Activated naive CD4-positive, alpha-beta T cell treated with anti-CD3 and anti-CD28 coated beads for 36 hours (primary cell): Measurements from ENCODE around the gene TLE3. TPM values are rescaled to one million over a fixed set of nuclear protein-coding genes. Genes with fewer than 3 reads are reported as not detected.
A peak's percentile ranks its signal among the peaks of the same experiment; 100 is the strongest.

ENCODE experiments used
- CTCF ChIA-PET: fragments of 350-600 bp; sonication (Branson Sonifier 250); formaldehyde crosslinking; loops from one replicate; lab custom pipeline; 2021; ENCODE audit warnings: antibody characterized with exemption; lab: Charles Lee
- DNase-seq: peaks from one replicate; pipeline ENCODE4 v3.0.0-alpha.2; 2020
- H3K27ac Mint-ChIP-seq: one replicate; pipeline ENCODE4 v1.8.0; 2021; ENCODE audit warnings: mild to moderate bottlenecking, mixed read lengths
- H3K27me3 Mint-ChIP-seq: one replicate; pipeline ENCODE4 v1.8.0; 2021; ENCODE audit warnings: low read depth, mixed read lengths
- H3K36me3 Mint-ChIP-seq: one replicate; pipeline ENCODE4 v1.8.0; 2021; ENCODE audit warnings: low read depth, mixed read lengths
- H3K4me1 Mint-ChIP-seq: one replicate; pipeline ENCODE4 v1.8.0; 2021; ENCODE audit warnings: low read depth, mixed read lengths
- H3K4me3 Mint-ChIP-seq: one replicate; pipeline ENCODE4 v1.8.0; 2021; ENCODE audit warnings: mild to moderate bottlenecking, moderate library complexity, mixed read lengths
- H3K9me3 Mint-ChIP-seq: one replicate; pipeline ENCODE4 v1.8.0; 2021; ENCODE audit warnings: mixed read lengths
- intact Hi-C: fragments of 100-400 bp; cut with micrococcal nuclease; formaldehyde crosslinking; loops from one replicate; pipeline ENCODE4 v1.15.1; 2023
- microRNA-seq: library from miRNA; unstranded; fragments of <30 nt; microRNA quantifications from one replicate; pipeline ENCODE4 v1.2.0, GENCODE V29; 2022; ENCODE audit warnings: borderline microRNAs expressed, borderline replicate concordance
- total RNA-seq, 2 experiments: library from RNA; stranded (reverse); gene quantifications; one replicate each; pipeline ENCODE4 v1.2.3, GENCODE V29; 2021

TLE3 gene
- total RNA-seq, 2 experiments from 2014 or later: 105 to 109 TPM

GRCh38 chr15:70006259-70007147 lies 91.2 kb downstream of the TLE3 start:
- DNase-seq: no peak
- intact Hi-C loops: no loop called here
- CTCF ChIA-PET: no interaction called here
- Mint-ChIP-seq H3K27ac (no peak overlapping the region), H3K36me3 (peaks cover 2% of the 10 kb centered on the region), H3K9me3 (peaks cover 12% of the 10 kb centered on the region), H3K27me3 (peaks cover 3% of the 10 kb centered on the region), H3K4me3 (no peak overlapping the region), H3K4me1 (no peaks in the 10 kb centered on the region)

- Mint-ChIP-seq H3K36me3 (peaks cover 2% of the 10 kb centered on the region), H3K4me3 (no peak overlapping the region), H3K4me1 (no peaks in the 10 kb centered on the region), H3K27ac (no peak overlapping the region), H3K9me3 (peaks cover 12% of the 10 kb centered on the region), H3K27me3 (peaks cover 3% of the 10 kb centered on the region)
- no peak for DNase-seq
- intact Hi-C loops: no loop called here
- CTCF ChIA-PET: no interaction called here
Observed at GRCh38 chr15:70004826-70005225, 92.9 kb downstream of the TLE3 start.

DNA sequence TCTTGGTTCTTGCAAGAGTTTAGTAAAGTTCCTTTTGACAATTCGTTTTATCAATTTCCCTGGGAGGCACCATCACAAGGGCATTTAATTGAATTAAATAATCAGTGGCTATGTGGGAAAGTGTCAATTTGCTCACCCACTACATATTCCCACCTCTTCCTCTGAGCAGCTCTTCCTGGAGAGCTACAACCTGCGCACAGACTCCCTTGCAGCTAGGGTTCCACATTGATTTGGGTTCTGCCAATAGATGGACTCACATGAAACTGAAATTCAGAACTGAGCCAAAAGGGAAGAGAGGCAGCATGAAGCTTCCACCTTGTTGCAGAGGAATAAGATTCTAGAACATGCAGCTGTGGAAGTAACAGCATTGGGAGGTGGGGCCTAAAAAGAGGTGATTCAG lies 94.8 kb downstream of the TLE3 start:
- no peaks in the 10 kb centered on the region for H3K4me1 Mint-ChIP-seq
- H3K27me3 Mint-ChIP-seq: peaks cover 3% of the 10 kb centered on the region
- H3K9me3 Mint-ChIP-seq: peaks cover 12% of the 10 kb centered on the region
- H3K27ac Mint-ChIP-seq: no peak overlapping the region
- intact Hi-C loops: no loop called here
- peaks cover 2% of the 10 kb centered on the region for H3K36me3 Mint-ChIP-seq
- CTCF ChIA-PET: interaction anchor here (0.5 kb wide), 1 partner anchor 89 kb away, joined by 3 read pairs; no protein-coding TSS in a partner anchor
- no peak overlapping the region for H3K4me3 Mint-ChIP-seq
- DNase-seq: no peak

DNA sequence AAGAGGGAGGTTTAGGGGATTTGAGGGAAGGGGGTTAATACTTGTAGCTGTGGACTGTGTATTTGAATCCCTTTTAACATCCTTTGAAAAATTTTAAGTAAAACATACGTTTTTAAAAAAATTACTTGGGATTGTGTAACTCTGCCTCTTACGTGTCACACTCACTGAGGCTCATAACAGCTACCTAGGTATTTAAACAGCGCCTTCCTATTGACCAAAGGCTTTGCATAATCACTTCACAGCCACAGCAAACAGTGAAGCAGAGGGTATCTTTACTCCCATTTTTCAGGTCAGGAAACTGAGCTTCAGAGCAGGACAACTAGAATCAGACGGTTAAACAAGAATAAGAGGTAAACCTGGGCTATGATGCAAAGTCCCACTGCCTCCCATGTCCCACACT lies 95.9 kb downstream of the TLE3 start:
- CTCF ChIA-PET: no interaction called here
- intact Hi-C loops: no loop called here
- no peak overlapping the region for H3K4me3 Mint-ChIP-seq
- H3K9me3 Mint-ChIP-seq: peaks cover 12% of the 10 kb centered on the region
- H3K4me1 Mint-ChIP-seq: no peaks in the 10 kb centered on the region
- peaks cover 2% of the 10 kb centered on the region for H3K36me3 Mint-ChIP-seq
- H3K27ac Mint-ChIP-seq: no peak overlapping the region
- H3K27me3 Mint-ChIP-seq: peaks cover 2% of the 10 kb centered on the region
- DNase-seq: no peak

DNA sequence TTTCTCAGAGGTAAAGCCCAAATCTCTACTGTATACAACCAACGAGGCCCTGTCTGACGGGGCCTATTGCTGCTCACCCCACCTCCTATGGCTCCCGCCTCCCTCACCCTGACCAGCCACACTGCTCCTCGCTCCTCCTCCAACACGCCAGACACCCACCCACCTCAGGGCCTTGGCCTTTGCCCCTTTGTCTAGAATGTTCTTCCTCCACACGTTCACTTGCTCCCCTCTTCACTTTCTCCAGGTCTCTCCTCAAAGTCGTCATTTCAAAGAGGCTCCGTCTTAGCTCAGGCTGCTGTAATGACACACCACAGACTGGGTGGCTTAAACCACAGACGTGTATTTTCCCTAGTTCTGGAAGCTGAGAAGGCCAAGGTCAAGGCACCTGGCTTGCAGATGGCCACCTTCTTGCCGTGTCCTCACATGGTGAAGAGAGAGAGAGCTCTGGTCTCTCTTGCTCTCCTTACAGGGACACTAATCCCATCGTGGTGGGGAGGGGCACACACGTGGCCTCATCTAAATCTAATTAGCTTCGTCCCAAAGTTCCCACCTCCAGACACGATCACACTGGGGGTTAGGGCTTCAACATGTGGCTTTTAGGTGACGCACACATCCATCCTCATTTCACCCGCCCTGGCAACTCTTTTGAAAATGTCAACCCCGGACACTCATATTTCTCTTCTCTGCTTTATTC lies 98.2 kb downstream of the TLE3 start:
- H3K27me3 Mint-ChIP-seq: no peaks in the 10 kb centered on the region
- H3K4me3 Mint-ChIP-seq: no peak overlapping the region
- peaks cover 2% of the 10 kb centered on the region for H3K36me3 Mint-ChIP-seq
- CTCF ChIA-PET: no interaction called here
- no peak for DNase-seq
- H3K9me3 Mint-ChIP-seq: peaks cover 12% of the 10 kb centered on the region
- no peak overlapping the region for H3K27ac Mint-ChIP-seq
- H3K4me1 Mint-ChIP-seq: no peaks in the 10 kb centered on the region
- intact Hi-C loops: no loop called here

DNA sequence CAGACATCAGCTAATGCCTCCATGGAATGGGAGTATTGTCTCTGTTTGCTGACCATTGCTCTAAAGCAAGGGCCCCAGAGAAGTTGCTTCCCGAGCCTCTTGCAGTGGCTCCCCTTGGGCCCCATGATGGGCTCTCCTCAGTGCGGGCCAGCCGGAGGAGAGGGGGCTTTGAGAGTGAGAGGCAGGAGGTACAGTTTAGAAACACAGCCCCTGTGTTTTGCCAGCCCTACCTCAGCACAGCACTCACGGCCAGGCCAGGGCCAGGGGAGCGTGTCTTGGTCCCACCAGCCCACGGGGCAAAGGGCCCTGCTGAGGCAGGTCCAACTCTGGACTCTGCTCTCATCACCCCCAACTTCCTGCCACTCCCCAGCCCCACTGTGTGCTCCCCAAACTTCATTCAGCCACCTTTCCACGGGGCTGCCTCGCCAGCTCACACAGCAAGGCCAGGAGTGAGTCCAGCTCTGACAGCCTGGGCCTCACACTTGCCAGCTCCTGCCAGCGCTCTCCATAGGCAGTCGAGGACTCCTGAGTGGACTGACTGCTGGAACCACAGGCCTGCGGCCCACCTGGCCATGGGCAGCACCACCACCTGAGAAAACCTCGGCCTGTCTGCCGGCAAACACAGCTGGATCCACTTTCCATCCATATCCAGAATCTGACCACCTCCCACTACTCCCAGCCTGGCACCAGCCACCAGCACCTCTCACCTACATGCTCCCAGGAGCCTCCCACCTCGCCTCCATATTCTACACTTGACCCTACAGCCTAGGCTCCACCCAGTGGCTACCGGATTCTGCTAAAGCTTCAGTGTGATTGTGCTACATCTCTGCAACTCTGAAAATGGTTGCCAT lies 99.0 kb downstream of the TLE3 start:
- Mint-ChIP-seq H3K36me3 (peaks cover 2% of the 10 kb centered on the region), H3K27ac (no peak overlapping the region), H3K4me1 (no peaks in the 10 kb centered on the region), H3K4me3 (no peak overlapping the region), H3K27me3 (no peaks in the 10 kb centered on the region), H3K9me3 (peaks cover 12% of the 10 kb centered on the region)
- intact Hi-C loops: no loop called here
- CTCF ChIA-PET: no interaction called here
- no peak for DNase-seq

DNA sequence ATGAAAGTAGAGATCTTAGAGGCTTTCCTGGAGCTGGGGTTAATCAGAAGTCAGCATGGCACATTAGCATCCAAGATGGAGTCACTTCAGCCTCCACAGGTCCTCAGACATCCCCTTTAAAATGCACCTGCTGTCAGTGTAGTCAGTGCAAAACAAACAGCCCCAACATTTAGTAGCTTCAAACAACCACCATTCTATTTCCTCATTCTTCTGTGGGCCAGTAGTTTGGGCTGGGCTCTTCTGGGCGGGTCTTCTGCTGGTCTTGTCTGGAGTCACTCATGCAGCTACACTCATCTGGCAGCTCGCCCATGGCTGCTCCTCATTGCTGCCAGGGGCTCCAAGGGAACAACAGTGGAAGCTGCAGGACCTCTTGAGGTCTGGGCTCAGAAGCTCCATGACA lies 99.9 kb downstream of the TLE3 start:
- Mint-ChIP-seq H3K27me3 (no peaks in the 10 kb centered on the region), H3K4me3 (no peak overlapping the region), H3K36me3 (peaks cover 2% of the 10 kb centered on the region), H3K4me1 (no peaks in the 10 kb centered on the region), H3K27ac (no peak overlapping the region), H3K9me3 (peaks cover 6% of the 10 kb centered on the region)
- CTCF ChIA-PET: no interaction called here
- DNase-seq: no peak
- intact Hi-C loops: no loop called here

Small RNA genes lying within 50 kb of the gene (microRNA-seq; reads per million reads assigned to microRNA genes)
- 502 reads per million, percentile 78 among the genes with 10 or more reads in this experiment for gene MIR629
